K562 (cell line): Measurements from ENCODE around the gene RRP9. TPM values are rescaled to one million over a fixed set of nuclear protein-coding genes. Genes with fewer than 3 reads are reported as not detected.

Experiments used
- ARHGAP35 ChIP-seq: fragments of 450-650 bp; IDR thresholded peaks from 2 replicates; pipeline ENCODE4 v1.6.1; 2018; ENCODE audit not compliant: partially characterized antibody
- CBX1 ChIP-seq: sonication (generic); IDR thresholded peaks from 2 replicates; pipeline ENCODE4 v1.6.1; 2016; ENCODE audit warnings: antibody characterized with exemption, low read depth, mild to moderate bottlenecking
- CHD4 ChIP-seq: fragments of 200-600 bp; sonication (generic); IDR thresholded peaks from 3 replicates; pipeline ENCODE4 v1.6.1; 2012; ENCODE audit warnings: low read depth, mild to moderate bottlenecking, mixed read lengths, low read length, inconsistent platforms; ENCODE audit not compliant: insufficient read depth, insufficient replicate concordance, poor library complexity, severe bottlenecking
- CREB1 ChIP-seq, 2 experiments: sonication (generic) in 1 of 2; formaldehyde crosslinking in 1 of 2; IDR thresholded peaks; 2 replicates each; pipeline versions ENCODE4 v1.6.1 to v1.8.0; 2012 to 2022; ENCODE audit warnings: inconsistent platforms in 1 of 2, mild to moderate bottlenecking in 1 of 2, missing genetic modification reagents in 1 of 2, moderate library complexity in 1 of 2
- CTBP1 ChIP-seq: fragments of 450-650 bp; IDR thresholded peaks from 2 replicates; pipeline ENCODE4 v1.6.1; 2016; ENCODE audit warnings: borderline replicate concordance
- E2F5 ChIP-seq: sonication (generic); formaldehyde crosslinking; IDR thresholded peaks from 2 replicates; pipeline ENCODE4 v1.8.0; 2022; ENCODE audit warnings: mild to moderate bottlenecking, missing genetic modification reagents
- IRF1 ChIP-seq: sonication (generic); formaldehyde crosslinking; IDR thresholded peaks from 2 replicates; pipeline ENCODE4 v1.8.0; 2022; ENCODE audit warnings: missing genetic modification reagents, mild to moderate bottlenecking, borderline replicate concordance
- KDM5B ChIP-seq: fragments of 200-600 bp; sonication (generic); IDR thresholded peaks from 2 replicates; pipeline ENCODE4 v1.6.1; 2012; ENCODE audit warnings: low read depth, mild to moderate bottlenecking, moderate library complexity, low read length, control low read depth, inconsistent platforms; ENCODE audit not compliant: insufficient replicate concordance
- MBD2 ChIP-seq: sonication (generic); IDR thresholded peaks from 2 replicates; pipeline ENCODE4 v1.6.1; 2016; ENCODE audit warnings: low read depth, borderline replicate concordance
- MEIS2 ChIP-seq: fragments of 450-650 bp; IDR thresholded peaks from 2 replicates; pipeline ENCODE4 v1.6.1; 2014; ENCODE audit warnings: mild to moderate bottlenecking; ENCODE audit not compliant: partially characterized antibody
- MYNN ChIP-seq, 2 experiments: sonication (generic); formaldehyde crosslinking in 1 of 2; IDR thresholded peaks; 2 replicates each; pipeline versions ENCODE4 v1.5.0 to v1.6.1; 2016 to 2020; ENCODE audit warnings: antibody characterized with exemption in 1 of 2, missing genetic modification reagents in 1 of 2
- NR2C2 ChIP-seq, 2 experiments: fragments of 200-800 bp in 1 of 2; sonication (Bioruptor generic) in 1 of 2; sonication (generic) in 1 of 2; formaldehyde crosslinking in 1 of 2; IDR thresholded peaks; 2 replicates each; pipeline versions ENCODE4 v1.6.1 to v1.8.0; 2016 to 2022; ENCODE audit warnings: mild to moderate bottlenecking in 1 of 2, missing compliant biosample characterization in 1 of 2, missing genetic modification characterization in 1 of 2, missing genetic modification reagents in 1 of 2
- RBBP5 ChIP-seq: fragments of 200-600 bp; sonication (generic); IDR thresholded peaks from 2 replicates; pipeline ENCODE4 v1.6.1; 2012; ENCODE audit warnings: borderline replicate concordance, mild to moderate bottlenecking, low read length, control low read depth, inconsistent platforms; ENCODE audit not compliant: insufficient read depth, poor library complexity, severe bottlenecking
- RCOR1 ChIP-seq, 2 experiments: IDR thresholded peaks; 2 replicates each; pipeline ENCODE4 v1.6.1; 2012; ENCODE audit warnings: low read depth in 2 of 2, low read length in 2 of 2, borderline replicate concordance in 1 of 2, improper control_type of control experiment in 1 of 2
- SOX6 ChIP-seq: fragments of 450-650 bp; IDR thresholded peaks from 2 replicates; pipeline ENCODE4 v1.6.1; 2014; ENCODE audit warnings: mild to moderate bottlenecking
- TAF15 ChIP-seq: fragments of 200-400 bp; formaldehyde crosslinking; IDR thresholded peaks from 2 replicates; pipeline ENCODE4 v1.6.1; 2017; ENCODE audit warnings: mild to moderate bottlenecking, low read depth, low read length, moderate library complexity
- TBP ChIP-seq: optimal IDR thresholded peaks from 2 replicates; pipeline ENCODE3; 2011; ENCODE audit warnings: low read depth, low read length, improper control_type of control experiment
- TSHZ1 ChIP-seq: fragments of 250-450 bp; sonication (Bioruptor Pico); IDR thresholded peaks from 2 replicates; pipeline ENCODE4 v1.4.0; 2020; ENCODE audit warnings: mild to moderate bottlenecking, moderate library complexity
- ZNF146 ChIP-seq: IDR thresholded peaks from one replicate; pipeline ENCODE4 v1.6.1; 2018; ENCODE audit warnings: missing compliant biosample characterization; ENCODE audit not compliant: unreplicated experiment
- polyA plus RNA-seq, 8 experiments: library from polyadenylated mRNA; depleted of rRNA in 4 of 8; stranded (reverse) in 5 of 8; unstranded in 3 of 8; fragments of >200 nt; fragmentation: Nextera tagmentation in 2 of 8; fragmentation: Illumina TruSeq in 1 of 8; extraction: Ambion mirVana in 2 of 8; extraction: Trizol in 1 of 8; gene quantifications; 2 replicates each; pipeline versions ENCODE4 v1.2.1 to v1.2.3, GENCODE V29; 2011 to 2014; ENCODE audit warnings: inconsistent platforms in 1 of 8, missing spikeins in 1 of 8
- total RNA-seq, 7 experiments: library from RNA; depleted of rRNA in 6 of 7; stranded (reverse); fragments of >200 nt in 6 of 7; fragmentation: Illumina TruSeq in 2 of 7; extraction: Trizol in 2 of 7; gene quantifications; 2 replicates each; pipeline versions ENCODE4 v1.2.1 to v1.2.3, GENCODE V29; 2011 to 2021; ENCODE audit warnings: low replicate concordance in 1 of 7

The RRP9 gene
- total and polyA plus RNA-seq, 9 of the 15 experiments (the other 6 are each of a cell fraction or from before 2014, with no cell fraction given), result 5.2 to 67.0 (median 45.9) TPM

GRCh38 chr3:51982838-51983577 lies 41.3 kb upstream of the RRP9 start, which contains the start of gene ACY1 (continued):
- peak; percentile 85 for TF ChIP-seq CREB1 (IDR thresholded peaks at IDR 0.05)
- TF ChIP-seq CREB1 (CRISPR knock-in tag; IDR thresholded peaks at IDR 0.05), result peak; percentile 62; the same call in 1 of the 2 replicates
- TF ChIP-seq CBX1, result no peak
- TF ChIP-seq TAF15, result no peak
- TF ChIP-seq MYNN (IDR thresholded peaks at IDR 0.05), result 0 out of 2 replicates have a peak, but pooled peaks have one; percentile 12
- TF ChIP-seq MYNN (CRISPR knock-in tag; IDR thresholded peaks at IDR 0.05), result no peak
- peak; percentile 42 for TF ChIP-seq MEIS2
- TF ChIP-seq TBP, result peak; percentile 87
- no peak for TF ChIP-seq E2F5 (CRISPR knock-in tag)
- TF ChIP-seq IRF1 (CRISPR knock-in tag), result no peak
- 0 out of 2 replicates have a peak, but pooled peaks have one; percentile 29 for TF ChIP-seq NR2C2 (CRISPR knock-in tag; IDR thresholded peaks at IDR 0.05)
- peak; percentile 84 for TF ChIP-seq NR2C2 (tag; IDR thresholded peaks at IDR 0.05)
- TF ChIP-seq KDM5B, result peak; percentile 86
- peak; percentile 56 for TF ChIP-seq RBBP5
- no peak for TF ChIP-seq CHD4
- TF ChIP-seq TSHZ1 (CRISPR knock-in tag), result no peak
- TF ChIP-seq CTBP1, result peak; percentile 65
- TF ChIP-seq MBD2, result peak; percentile 22; the same call in 1 of the 2 replicates
- TF ChIP-seq ARHGAP35, result no peak
- TF ChIP-seq ZNF146 (CRISPR knock-in tag), result no peak
- TF ChIP-seq RCOR1 (IDR thresholded peaks at IDR 0.05; ENCODE audit: borderline replicate concordance in 1 of 2, low read depth in 2 of 2, low read length in 2 of 2), result peak in 1 of 2 experiments; percentile 64; a peak in 2 of 4 replicates
- 0 out of 2 replicates have a peak, but pooled peaks have one; percentile 31 for TF ChIP-seq SOX6
